BJ (cell line): Measurements from ENCODE around the gene DUSP7. TPM values are rescaled to one million over a fixed set of nuclear protein-coding genes. Genes with fewer than 3 reads are reported as not detected.

ENCODE experiments used
- CTCF ChIA-PET: fragments of 350-600 bp; formaldehyde crosslinking; extraction: SDS; loops from one replicate; lab custom pipeline; 2021; ENCODE audit warnings: antibody characterized with exemption, inconsistent platforms; lab: Yijun Ruan, JAX
- POLR2A ChIA-PET: fragments of 300-600 bp; sonication (Branson Sonifier 250); formaldehyde crosslinking; extraction: SDS; loops from one replicate; lab custom pipeline; 2021; ENCODE audit warnings: antibody characterized with exemption; lab: Charles Lee
- DNase-seq: peaks from one replicate; pipeline ENCODE4 v3.0.0-alpha.2; 2011; ENCODE audit warnings: low read depth
- H3K27me3 ChIP-seq: 2 replicates; pipeline ENCODE4 v1.6.0; 2011; ENCODE audit warnings: low read length; ENCODE audit not compliant: control insufficient read depth, insufficient read depth
- H3K36me3 ChIP-seq: 2 replicates; pipeline ENCODE4 v1.5.1; 2011; ENCODE audit warnings: low read length; ENCODE audit not compliant: control insufficient read depth, insufficient read depth
- H3K4me3 ChIP-seq: 2 replicates; pipeline ENCODE4 v1.5.1; 2011; ENCODE audit warnings: low read depth, mild to moderate bottlenecking, control low read depth, low read length
- CTCF ChIP-seq: IDR thresholded peaks from 2 replicates; pipeline ENCODE4 v1.5.1; 2011; ENCODE audit warnings: low read depth, mild to moderate bottlenecking, control low read depth, inconsistent platforms, low read length, moderate library complexity; ENCODE audit not compliant: insufficient read depth
- polyA plus RNA-seq: library from polyadenylated mRNA; depleted of rRNA; stranded (reverse); fragments of >200 nt; gene quantifications from 2 replicates; pipeline ENCODE4 v1.2.3, GENCODE V29; 2011

DUSP7 gene
- polyA plus RNA-seq, 1 experiment = 37.0 TPM

GRCh38 chr3:52097851-52098507 is 41.6 kb upstream of the DUSP7 start:
- no peak overlapping the region for H3K4me3 ChIP-seq
- no peak for DNase-seq
- H3K27me3 ChIP-seq = no peaks in the 10 kb centered on the region
- TF ChIP-seq CTCF = no peak
- H3K36me3 ChIP-seq = no peaks in the 10 kb centered on the region
- POLR2A ChIA-PET = no interaction called here
- CTCF ChIA-PET = interaction anchor here (1.3 kb wide), 1 partner anchor 93 kb away, joined by 4 read pairs; no protein-coding TSS in a partner anchor

- Histone ChIP-seq H3K4me3 (no peak overlapping the region), H3K27me3 (no peaks in the 10 kb centered on the region), H3K36me3 (no peaks in the 10 kb centered on the region)
- CTCF ChIA-PET = interaction anchor here (0.9 to 1.5 kb wide), 2 partner anchors 27 to 43 kb away, joined by 3 read pairs; no protein-coding TSS in a partner anchor
- no peak for DNase-seq
- POLR2A ChIA-PET = no interaction called here
- no peak for TF ChIP-seq CTCF
These were observed 39.8 kb upstream of the DUSP7 start for GRCh38 chr3:52095990-52096775.

- no peak for TF ChIP-seq CTCF
- DNase-seq = no peak
- no peaks in the 10 kb centered on the region for H3K27me3 ChIP-seq
- ChIA-PET POLR2A (interaction anchor here (0.6 kb wide), 1 partner anchor 575 kb away, joined by 4 read pairs; no protein-coding TSS in a partner anchor), CTCF (interaction anchor here (0.5 to 3.2 kb wide), 7 partner anchors 14 to 1182 kb away, joined by 3 to 12 read pairs (median 6); partner anchors contain the start of gene POC1A)
- no peaks in the 10 kb centered on the region for H3K36me3 ChIP-seq
- H3K4me3 ChIP-seq = no peak overlapping the region
These were observed 38.5 kb upstream of the DUSP7 start for GRCh38 chr3:52094571-52095485.

- H3K27me3 ChIP-seq = no peaks in the 10 kb centered on the region
- no peaks in the 10 kb centered on the region for H3K36me3 ChIP-seq
- no peak for DNase-seq
- POLR2A ChIA-PET = interaction anchor here (0.6 kb wide), 1 partner anchor 574 kb away, joined by 4 read pairs; no protein-coding TSS in a partner anchor
- no peak for TF ChIP-seq CTCF
- no peak overlapping the region for H3K4me3 ChIP-seq
- CTCF ChIA-PET = interaction anchor here (0.5 to 3.2 kb wide), 9 partner anchors 15 to 1183 kb away, joined by 3 to 12 read pairs (median 4); partner anchors contain the start of gene POC1A
These were observed 37.6 kb upstream of the DUSP7 start for GRCh38 chr3:52093756-52094545.
